Fibroblast of villous mesenchyme (primary cell): Measurements from ENCODE around the gene COL2A1. TPM values are rescaled to one million over a fixed set of nuclear protein-coding genes. Genes with fewer than 3 reads are reported as not detected.
A peak's percentile ranks its signal among the peaks of the same experiment; 100 is the strongest.

Experiments used
- DNase-seq: peaks from one replicate; pipeline ENCODE4 v3.0.0-alpha.2; 2010; ENCODE audit warnings: low read depth
- H3K4me3 ChIP-seq: 2 replicates; pipeline ENCODE4 v1.5.1; 2011; ENCODE audit warnings: low read depth, mild to moderate bottlenecking, low read length
- CTCF ChIP-seq: IDR thresholded peaks from 2 replicates; pipeline ENCODE4 v1.5.1; 2012; ENCODE audit warnings: low read depth, mild to moderate bottlenecking, low read length; ENCODE audit not compliant: insufficient read depth
- total RNA-seq: library from RNA; depleted of rRNA; stranded (reverse); fragments of >200 nt; gene quantifications from 2 replicates; pipeline ENCODE4 v1.2.3, GENCODE V29; 2012

Gene COL2A1
- total RNA-seq, 1 donor, result under 0.01 TPM

- no peak for DNase-seq
- no peak for TF ChIP-seq CTCF
- no peak overlapping the region for H3K4me3 ChIP-seq
Measured at GRCh38 chr12:48008349-48008748, 4.1 kb upstream of the COL2A1 start.

GRCh38 chr12:48007206-48007605 lies 2.9 kb upstream of the COL2A1 start:
- no peak for TF ChIP-seq CTCF
- no peak overlapping the region for H3K4me3 ChIP-seq
- DNase-seq, result no peak

- DNase-seq, result no peak
- no peak for TF ChIP-seq CTCF
Measured at GRCh38 chr12:48005750-48006021, 1.4 kb upstream of the COL2A1 start.

GRCh38 chr12:48005001-48005749 lies 899 bp upstream of the COL2A1 start:
- H3K4me3 ChIP-seq, result no peak overlapping the region
- no peak for DNase-seq
- no peak for TF ChIP-seq CTCF

More at GRCh38 chr12:48005750-48006021, 1.4 kb upstream of the COL2A1 start:
- no peak overlapping the region for H3K4me3 ChIP-seq

GRCh38 chr12:48003226-48004052 lies 837 bp downstream of the COL2A1 start:
- DNase-seq, result no peak
- no peak for TF ChIP-seq CTCF
- no peak overlapping the region for H3K4me3 ChIP-seq

- no peak for TF ChIP-seq CTCF
- peak overlapping the region; percentile 63 for H3K4me3 ChIP-seq
- peak; percentile 57 for DNase-seq
Measured at GRCh38 chr12:48002773-48003218, 1.5 kb downstream of the COL2A1 start.
